Putamen (tissue), 1 donor: ENCODE results near the gene MAPK1.
"Not testable (repeated sequence)": the region's sequence is repeated elsewhere in the genome, so short reads cannot be mapped to it uniquely, and the experiment has no call there.

Experiments
- DNase-seq: peaks from one replicate; pipeline ENCODE4 v3.0.0-alpha.2; 2016; ENCODE audit warnings: low spot score

The MAPK1 gene

GRCh38 chr22:21790849-21791610 is 76.4 kb downstream of the MAPK1 start:
- DNase-seq: not testable (repeated sequence)

- DNase-seq: no peak
Observed at GRCh38 chr22:21790359-21790758, 77.1 kb downstream of the MAPK1 start.

GRCh38 chr22:21787565-21787964 is 79.9 kb downstream of the MAPK1 start:
- DNase-seq: not testable (repeated sequence)

- DNase-seq: no peak
Observed at GRCh38 chr22:21780259-21780658, 87.2 kb downstream of the MAPK1 start.

- no peak for DNase-seq
Observed at GRCh38 chr22:21779444-21779843, 88.0 kb downstream of the MAPK1 start.

GRCh38 chr22:21778705-21779363 is 88.6 kb downstream of the MAPK1 start:
- no peak for DNase-seq

GRCh38 chr22:21771631-21771976 is 95.8 kb downstream of the MAPK1 start:
- DNase-seq: no peak

- no peak for DNase-seq
Observed at GRCh38 chr22:21768435-21768834, 99.0 kb downstream of the MAPK1 start.

- DNase-seq: no peak
Observed at GRCh38 chr22:21766691-21767462, 100.6 kb downstream of the MAPK1 start.

- no peak for DNase-seq
Observed at GRCh38 chr22:21765909-21766529, 101.4 kb downstream of the MAPK1 start.

GRCh38 chr22:21764038-21764804 is 103.2 kb downstream of the MAPK1 start:
- no peak for DNase-seq

GRCh38 chr22:21762712-21763581 is 104.5 kb downstream of the MAPK1 start:
- peak; percentile 61 for DNase-seq

GRCh38 chr22:21761994-21762680 is 105.3 kb downstream of the MAPK1 start:
- DNase-seq: no peak

- DNase-seq: no peak
Observed at GRCh38 chr22:21761086-21761485, 106.4 kb downstream of the MAPK1 start.

GRCh38 chr22:21760640-21761039 is 106.8 kb downstream of the MAPK1 start:
- DNase-seq: no peak

GRCh38 chr22:21759646-21760376 is 107.6 kb downstream of the MAPK1 start:
- DNase-seq: no peak

- DNase-seq: no peak
Observed at GRCh38 chr22:21759093-21759492, 108.4 kb downstream of the MAPK1 start.

- no peak for DNase-seq
Observed at GRCh38 chr22:21758091-21758864, 109.2 kb downstream of the MAPK1 start.

- no peak for DNase-seq
Observed at GRCh38 chr22:21755851-21756284, 111.6 kb downstream of the MAPK1 start.
